Body of pancreas (tissue), 4 donors: ENCODE results near the gene OR10A3. TPM values are rescaled to one million over a fixed set of nuclear protein-coding genes. Genes with fewer than 3 reads are reported as not detected.

Source experiments
- ATAC-seq: fragments of 150-250 bp; one replicate; pipeline ENCODE4 v1.9.1; 2016
- DNase-seq, 4 donors: peaks; one replicate each; pipeline ENCODE4 v3.0.0-alpha.2; 2019
- H3K27ac ChIP-seq, 4 donors: fragments of 200-600 bp; sonication (generic); 1 replicate in 3 of 4; 2 replicates in 1 of 4; pipeline versions ENCODE4 v1.5.1 to v1.6.1; 2016 to 2019; ENCODE audit warnings: mild to moderate bottlenecking in 1 of 4, mixed read lengths in 1 of 4, moderate library complexity in 1 of 4
- H3K27me3 ChIP-seq, 2 donors: fragments of 200-600 bp; sonication (generic); one replicate each; pipeline ENCODE4 v1.6.0; 2016; ENCODE audit warnings: mild to moderate bottlenecking in 1 of 2
- H3K36me3 ChIP-seq, 2 donors: fragments of 200-600 bp; sonication (generic); replicated peaks in 1 of 2; 2 replicates each; pipeline ENCODE4 v1.5.1; 2016; ENCODE audit warnings: low read depth in 2 of 2; ENCODE audit not compliant: insufficient read depth in 1 of 2
- H3K4me1 ChIP-seq: fragments of 200-600 bp; sonication (generic); one replicate; pipeline ENCODE4 v1.6.0; 2016
- H3K4me3 ChIP-seq, 2 donors: fragments of 200-600 bp; sonication (generic); 1 replicate in 1 of 2; 2 replicates in 1 of 2; pipeline ENCODE4 v1.5.1; 2016 to 2019
- H3K9me3 ChIP-seq, 3 donors: fragments of 200-600 bp; sonication (generic); 1 replicate in 2 of 3; 2 replicates in 1 of 3; pipeline ENCODE4 v1.5.1; 2016
- POLR2A ChIP-seq, 3 donors: fragments of 450-650 bp; IDR thresholded peaks; one replicate each; pipeline ENCODE4 v1.6.1; 2016; ENCODE audit warnings: antibody characterized with exemption in 3 of 3, mild to moderate bottlenecking in 2 of 3
- WGBS, 2 donors: methylation state at CpG; one replicate each; pipeline ENCODE4 v1.1.5; 2017; 5-methylcytosine and 5-hydroxymethylcytosine counted together
- intact Hi-C: fragments of 100-400 bp; cut with DNase I; formaldehyde crosslinking; loops from one replicate; pipeline ENCODE4 v1.15.1; 2023
- small RNA-seq: library from RNA; depleted of rRNA; stranded (forward); fragments of <200 nt; gene quantifications from one replicate; pipeline ENCODE3, GENCODE V24; 2016
- total RNA-seq, 2 donors: library from RNA; depleted of rRNA; stranded (reverse); fragments of >200 nt; gene quantifications; one replicate each; pipeline ENCODE4 v1.1.0, GENCODE V29; 2016
- TF ChIP-seq, protein P1 (sequence below), 7 experiments: fragments of 450-650 bp in 4 of 7; fragments of 200-600 bp in 3 of 7; sonication (generic) in 3 of 7; IDR thresholded peaks; one replicate each; pipeline ENCODE4 v1.5.1; 2016 to 2019; ENCODE audit warnings: antibody characterized with exemption in 7 of 7

OR10A3 gene
- total RNA-seq, 2 donors from 2014 or later: not detected

DNA sequence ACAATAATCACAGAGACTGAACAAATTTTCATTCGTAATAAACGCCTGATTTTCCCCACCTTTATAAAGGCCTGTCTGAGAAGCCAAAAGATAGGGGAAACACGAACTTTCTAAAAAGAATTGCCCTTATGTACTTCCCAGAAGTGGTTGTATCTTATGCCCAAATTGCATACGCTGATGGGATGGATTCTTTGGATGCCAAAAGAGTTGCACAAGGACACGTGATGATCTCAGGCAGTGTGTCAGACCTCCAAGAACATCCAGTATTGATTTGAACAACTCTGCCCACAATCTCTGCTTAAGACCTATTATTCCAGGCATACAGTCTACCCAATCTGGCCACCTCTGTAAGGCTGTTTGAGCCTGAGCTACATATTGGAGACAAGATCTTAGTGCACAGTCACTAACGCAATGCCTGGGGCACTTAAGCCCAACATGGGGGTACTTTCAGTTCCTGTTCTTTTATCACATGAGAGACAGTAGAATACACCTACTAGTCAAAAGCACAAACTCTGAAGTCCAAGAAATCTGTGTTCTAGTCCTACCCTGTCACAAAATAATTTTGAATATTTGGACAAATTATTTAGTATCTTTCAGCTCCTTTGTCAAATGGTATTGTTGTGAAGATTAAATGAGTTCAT, 49.3 kb downstream of the OR10A3 start:
- Histone ChIP-seq H3K36me3 (no peaks in the 10 kb centered on the region), H3K4me3 (no peak overlapping the region), H3K27me3 (no peaks in the 10 kb centered on the region), H3K27ac (no peak overlapping the region), H3K9me3 (no peaks in the 10 kb centered on the region), H3K4me1 (peaks cover 47% of the 10 kb centered on the region)
- no peak for DNase-seq
- WGBS, 2 donors: 21 to 24% methylated on average over 6 of the region's 6 CpGs
- intact Hi-C loops: no loop called here
- no peak for ATAC-seq
- TF ChIP-seq, protein P1, sequence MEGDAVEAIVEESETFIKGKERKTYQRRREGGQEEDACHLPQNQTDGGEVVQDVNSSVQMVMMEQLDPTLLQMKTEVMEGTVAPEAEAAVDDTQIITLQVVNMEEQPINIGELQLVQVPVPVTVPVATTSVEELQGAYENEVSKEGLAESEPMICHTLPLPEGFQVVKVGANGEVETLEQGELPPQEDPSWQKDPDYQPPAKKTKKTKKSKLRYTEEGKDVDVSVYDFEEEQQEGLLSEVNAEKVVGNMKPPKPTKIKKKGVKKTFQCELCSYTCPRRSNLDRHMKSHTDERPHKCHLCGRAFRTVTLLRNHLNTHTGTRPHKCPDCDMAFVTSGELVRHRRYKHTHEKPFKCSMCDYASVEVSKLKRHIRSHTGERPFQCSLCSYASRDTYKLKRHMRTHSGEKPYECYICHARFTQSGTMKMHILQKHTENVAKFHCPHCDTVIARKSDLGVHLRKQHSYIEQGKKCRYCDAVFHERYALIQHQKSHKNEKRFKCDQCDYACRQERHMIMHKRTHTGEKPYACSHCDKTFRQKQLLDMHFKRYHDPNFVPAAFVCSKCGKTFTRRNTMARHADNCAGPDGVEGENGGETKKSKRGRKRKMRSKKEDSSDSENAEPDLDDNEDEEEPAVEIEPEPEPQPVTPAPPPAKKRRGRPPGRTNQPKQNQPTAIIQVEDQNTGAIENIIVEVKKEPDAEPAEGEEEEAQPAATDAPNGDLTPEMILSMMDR (IDR thresholded peaks at IDR 0.05): no peak
- no peak for TF ChIP-seq POLR2A (IDR thresholded peaks at IDR 0.05)

DNA sequence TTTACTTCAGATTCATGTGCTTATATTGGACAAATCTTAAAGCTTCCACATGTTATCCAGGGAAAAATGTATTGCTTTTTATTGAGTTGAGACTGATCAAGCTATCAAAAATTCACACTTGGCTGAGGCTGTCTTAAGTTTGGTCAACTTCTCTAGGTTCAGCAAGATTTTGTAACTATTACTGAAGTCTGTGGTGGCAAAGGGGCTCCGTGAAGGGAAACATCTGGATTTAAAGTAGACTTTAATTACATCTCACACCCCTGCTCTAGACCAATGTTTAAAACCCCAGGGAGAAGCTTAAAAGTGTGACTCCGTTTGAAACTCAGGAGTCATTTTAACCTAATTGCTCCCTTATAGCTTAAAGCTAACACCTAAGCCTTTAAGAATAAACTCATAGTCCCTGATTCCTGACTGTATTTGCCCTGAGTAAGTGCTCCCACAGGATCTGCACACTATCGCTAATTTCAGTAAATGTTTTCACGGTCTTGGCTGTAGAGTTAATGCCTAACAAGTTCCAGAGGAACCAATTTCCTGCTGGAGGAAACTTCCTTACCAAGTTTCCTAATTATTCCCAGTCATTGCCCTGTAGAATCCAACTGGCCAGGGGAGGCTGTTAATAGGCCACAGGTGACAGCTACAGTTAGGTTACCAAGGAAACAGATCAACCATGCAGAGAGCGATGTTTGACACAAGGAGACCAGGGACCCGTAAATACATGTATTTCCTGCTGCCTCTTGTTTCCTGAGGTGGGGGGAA, 50.9 kb downstream of the OR10A3 start:
- ATAC-seq (no peak), DNase-seq (no peak)
- Histone ChIP-seq H3K4me1 (peaks cover 31% of the 10 kb centered on the region), H3K4me3 (no peak overlapping the region), H3K9me3 (no peaks in the 10 kb centered on the region), H3K36me3 (no peaks in the 10 kb centered on the region), H3K27ac (no peak overlapping the region), H3K27me3 (no peaks in the 10 kb centered on the region)
- TF ChIP-seq, protein P1 (IDR thresholded peaks at IDR 0.05): no peak
- TF ChIP-seq POLR2A (IDR thresholded peaks at IDR 0.05): no peak
- intact Hi-C loops: no loop called here
- WGBS, 2 donors: 24 to 25% methylated on average over 6 of the region's 6 CpGs

DNA sequence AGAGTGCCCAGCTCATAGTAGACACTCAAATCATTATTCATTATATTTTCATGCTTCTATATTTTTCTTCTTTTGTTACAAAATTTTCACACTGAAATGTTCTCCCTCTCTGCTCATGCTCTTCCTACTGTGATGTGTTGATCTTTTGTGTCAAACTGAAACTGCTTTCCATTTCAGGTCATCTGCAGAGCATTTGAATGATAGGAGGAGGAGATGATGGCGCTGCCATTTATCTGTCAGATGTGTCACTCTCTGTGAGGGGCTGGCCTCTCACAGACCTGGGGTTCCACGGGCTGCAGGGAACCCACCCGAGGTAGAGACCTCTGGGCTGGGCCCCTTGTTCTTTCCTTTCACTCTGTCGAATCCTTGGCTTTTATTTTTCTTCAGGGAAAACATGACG, 51.5 kb downstream of the OR10A3 start:
- Histone ChIP-seq H3K36me3 (no peaks in the 10 kb centered on the region), H3K9me3 (no peaks in the 10 kb centered on the region), H3K4me1 (peaks cover 25% of the 10 kb centered on the region), H3K27me3 (no peaks in the 10 kb centered on the region), H3K27ac (no peak overlapping the region), H3K4me3 (no peak overlapping the region)
- intact Hi-C loops: loop anchor here (5.0 kb wide), 1 partner anchor 92 kb away; no protein-coding TSS in a partner anchor
- DNase-seq (no peak), ATAC-seq (no peak)
- 38 to 41% methylated on average over 5 of the region's 5 CpGs for WGBS, 2 donors
- TF ChIP-seq, protein P1 (IDR thresholded peaks at IDR 0.05): no peak
- no peak for TF ChIP-seq POLR2A (IDR thresholded peaks at IDR 0.05)

Small RNAs within 50 kb of the gene (small RNA-seq; reads per million reads assigned to genes)
- gene COX6CP5 (not detected), gene RNU6-943P (not detected)

Other genes with a start within 250 kb of the OR10A3 start
- gene OVCH2, start 235.2 kb downstream of the OR10A3 start, total RNA-seq: not detected
- gene OR5P2, start 144.8 kb downstream of the OR10A3 start, total RNA-seq: not detected
- under 1 TPM in 1 of 2 donors, not detected in 1; 0.78 TPM for gene OR5P3, start 110.9 kb downstream of the OR10A3 start, total RNA-seq
- gene OR10A6, start 10.4 kb downstream of the OR10A3 start, total RNA-seq: not detected
- gene NLRP10, start 23.7 kb upstream of the OR10A3 start, total RNA-seq: not detected
- 100 to 1,000 TPM; 138 to 153 TPM for gene EIF3F, start 45.6 kb upstream of the OR10A3 start, total RNA-seq
- 1 to 10 TPM; 2.9 to 8.6 TPM for gene TUB, start 139.5 kb upstream of the OR10A3 start, total RNA-seq
- 10 to 100 TPM; 40.0 to 44.5 TPM for gene RIC3, start 227.3 kb upstream of the OR10A3 start, total RNA-seq